H1 (cell line): ENCODE results near the gene TUBB1. TPM values are rescaled to one million over a fixed set of nuclear protein-coding genes. Genes with fewer than 3 reads are reported as not detected.

Source experiments
- CTCF ChIA-PET: fragments of 300-600 bp; sonication (Branson Sonifier 250); formaldehyde crosslinking; loops from one replicate; lab custom pipeline; 2021; ENCODE audit not compliant: partially characterized antibody; lab: Charles Lee
- POLR2A ChIA-PET: fragments of 300-600 bp; sonication (Branson Sonifier 250); formaldehyde crosslinking; loops from one replicate; lab custom pipeline; 2021; ENCODE audit warnings: inconsistent platforms; ENCODE audit not compliant: partially characterized antibody; lab: Charles Lee
- DNase-seq, 2 experiments: peaks; one replicate each; pipeline versions ENCODE4 v3.0.0 to v3.0.0-alpha.2; 2010 to 2022; ENCODE audit warnings: low spot score in 2 of 2, low read depth in 1 of 2, mixed read lengths in 1 of 2
- FAIRE-seq: peaks from 2 replicates; lab custom pipeline; 2011; peaks lifted over from hg19 to GRCh38; lab: Jason Lieb, UNC
- H2AFZ ChIP-seq: 2 replicates; pipeline ENCODE4 v1.8.1; 2012; ENCODE audit warnings: low read length, inconsistent platforms
- H2AK5ac ChIP-seq: 2 replicates; pipeline ENCODE4 v1.6.1; 2013; ENCODE audit warnings: low read depth, low read length
- H2BK120ac ChIP-seq: replicated peaks from 2 replicates; pipeline ENCODE3; 2013; ENCODE audit warnings: low read depth, low read length, inconsistent platforms
- H2BK12ac ChIP-seq: 2 replicates; pipeline ENCODE4 v1.6.1; 2013; ENCODE audit warnings: low read depth, low read length
- H2BK15ac ChIP-seq: 2 replicates; pipeline ENCODE4 v1.6.1; 2013; ENCODE audit warnings: low read length
- H2BK20ac ChIP-seq: 2 replicates; pipeline ENCODE4 v1.6.1; 2013; ENCODE audit warnings: low read length
- H2BK5ac ChIP-seq: 2 replicates; pipeline ENCODE4 v1.6.1; 2013; ENCODE audit warnings: low read depth, low read length
- H3K14ac ChIP-seq: 2 replicates; pipeline ENCODE4 v1.6.1; 2013; ENCODE audit warnings: inconsistent platforms; ENCODE audit not compliant: insufficient read length
- H3K18ac ChIP-seq: 2 replicates; pipeline ENCODE4 v1.6.1; 2013; ENCODE audit warnings: low read length; ENCODE audit errors: extremely low read depth
- H3K23ac ChIP-seq: 2 replicates; pipeline ENCODE4 v1.6.1; 2013; ENCODE audit warnings: inconsistent platforms; ENCODE audit not compliant: insufficient read length
- H3K23me2 ChIP-seq: 2 replicates; pipeline ENCODE4 v1.6.1; 2013; ENCODE audit warnings: low read depth, low read length
- H3K27ac ChIP-seq: 2 replicates; pipeline ENCODE4 v1.6.1; 2011; ENCODE audit warnings: low read depth, low read length, inconsistent platforms
- H3K27me3 ChIP-seq, 4 experiments: replicated peaks in 1 of 4; 1 replicate in 1 of 4; 2 replicates in 3 of 4; pipeline versions ENCODE4 v1.6.1 to v1.8.1; 2011 to 2013; ENCODE audit warnings: low read length in 3 of 4, mild to moderate bottlenecking in 3 of 4, inconsistent platforms in 2 of 4, mixed read lengths in 2 of 4, moderate library complexity in 1 of 4; ENCODE audit not compliant: control insufficient read depth in 3 of 4, insufficient read depth in 3 of 4; ENCODE audit errors: extremely low read depth in 1 of 4
- H3K36me3 ChIP-seq, 4 experiments: 2 replicates each; pipeline versions ENCODE4 v1.6.1 to v1.8.1; 2011 to 2013; ENCODE audit warnings: mild to moderate bottlenecking in 4 of 4, low read length in 3 of 4, moderate library complexity in 2 of 4, control low read depth in 1 of 4, inconsistent platforms in 1 of 4; ENCODE audit not compliant: insufficient read depth in 4 of 4, control insufficient read depth in 2 of 4
- H3K4ac ChIP-seq: replicated peaks from 2 replicates; pipeline ENCODE3; 2013; ENCODE audit warnings: low read length, low read depth, mixed read lengths, inconsistent platforms; ENCODE audit not compliant: insufficient read length
- H3K4me1 ChIP-seq, 4 experiments: replicated peaks in 1 of 4; 1 replicate in 1 of 4; 2 replicates in 3 of 4; pipeline versions ENCODE4 v1.6.1 to v1.8.1; 2011 to 2013; ENCODE audit warnings: low read length in 3 of 4, inconsistent platforms in 2 of 4, mixed read lengths in 1 of 4; ENCODE audit not compliant: insufficient read depth in 4 of 4, control insufficient read depth in 3 of 4
- H3K4me2 ChIP-seq, 2 experiments: 2 replicates each; pipeline versions ENCODE4 v1.6.1 to v1.8.1; 2011 to 2013; ENCODE audit warnings: low read depth in 2 of 2, low read length in 2 of 2, control low read depth in 1 of 2, inconsistent platforms in 1 of 2, mild to moderate bottlenecking in 1 of 2; ENCODE audit not compliant: insufficient read depth in 1 of 2
- H3K4me3 ChIP-seq, 4 experiments: fragments of 200-600, 300-600 bp in 1 of 4; sonication (generic), shearing (Covaris generic), sonication (Bioruptor Twin) in 1 of 4; 2 replicates each; pipeline versions ENCODE4 v1.5.1 to v1.8.1; 2011 to 2016; ENCODE audit warnings: low read length in 4 of 4, low read depth in 3 of 4, control low read depth in 2 of 4, inconsistent platforms in 2 of 4, mild to moderate bottlenecking in 2 of 4, mixed read lengths in 1 of 4, moderate library complexity in 1 of 4; ENCODE audit not compliant: insufficient read depth in 2 of 4; ENCODE audit errors: extremely low read depth in 1 of 4
- H3K56ac ChIP-seq: replicated peaks from 2 replicates; pipeline ENCODE3; 2013; ENCODE audit warnings: low read depth, mild to moderate bottlenecking, mixed read lengths, low read length, inconsistent platforms; ENCODE audit not compliant: insufficient read length
- H3K79me1 ChIP-seq: 2 replicates; pipeline ENCODE4 v1.6.1; 2013; ENCODE audit warnings: low read depth, low read length, control low read depth
- H3K79me2 ChIP-seq, 2 experiments: 2 replicates each; pipeline versions ENCODE4 v1.6.1 to v1.8.1; 2012 to 2013; ENCODE audit warnings: low read length in 2 of 2, mild to moderate bottlenecking in 2 of 2, inconsistent platforms in 1 of 2; ENCODE audit not compliant: insufficient read depth in 2 of 2, control insufficient read depth in 1 of 2
- H3K9ac ChIP-seq, 4 experiments: replicated peaks in 1 of 4; 1 replicate in 1 of 4; 2 replicates in 3 of 4; pipeline versions ENCODE4 v1.6.1 to v1.8.1; 2011 to 2013; ENCODE audit warnings: low read depth in 3 of 4, low read length in 3 of 4, control low read depth in 2 of 4, mild to moderate bottlenecking in 2 of 4, moderate library complexity in 2 of 4, inconsistent platforms in 1 of 4; ENCODE audit errors: extremely low read depth in 1 of 4
- H3K9me3 ChIP-seq, 2 experiments: 2 replicates each; pipeline versions ENCODE4 v1.6.1 to v1.8.1; 2012 to 2013; ENCODE audit warnings: mild to moderate bottlenecking in 2 of 2, moderate library complexity in 2 of 2, control low read depth in 1 of 2, inconsistent platforms in 1 of 2, low read depth in 1 of 2, low read length in 1 of 2, mixed read lengths in 1 of 2; ENCODE audit not compliant: insufficient read depth in 2 of 2
- H4K20me1 ChIP-seq, 2 experiments: replicated peaks in 1 of 2; 2 replicates each; pipeline versions ENCODE3 to v1.8.1; 2011 to 2013; ENCODE audit warnings: inconsistent platforms in 2 of 2, low read length in 2 of 2, mild to moderate bottlenecking in 1 of 2; ENCODE audit not compliant: insufficient read depth in 2 of 2, control insufficient read depth in 1 of 2
- H4K5ac ChIP-seq: 2 replicates; pipeline ENCODE4 v1.6.1; 2013; ENCODE audit warnings: low read length, low read depth, mixed read lengths, inconsistent platforms; ENCODE audit not compliant: insufficient read length
- H4K8ac ChIP-seq: 2 replicates; pipeline ENCODE4 v1.8.0; 2013; ENCODE audit warnings: mild to moderate bottlenecking, moderate library complexity, low read length, inconsistent platforms; ENCODE audit not compliant: insufficient read depth; ENCODE audit errors: extremely low read depth
- H4K91ac ChIP-seq: replicated peaks from 2 replicates; pipeline ENCODE3; 2013; ENCODE audit warnings: low read length, mixed read lengths, inconsistent platforms; ENCODE audit not compliant: insufficient read length
- ATF2 ChIP-seq: IDR thresholded peaks from 2 replicates; pipeline ENCODE4 v1.6.1; 2012; ENCODE audit warnings: low read length, inconsistent platforms
- ATF3 ChIP-seq: IDR thresholded peaks from 2 replicates; pipeline ENCODE4 v1.6.1; 2011; ENCODE audit warnings: low read depth, mild to moderate bottlenecking, low read length; ENCODE audit not compliant: insufficient read depth
- GTF2F1 ChIP-seq: IDR thresholded peaks from 2 replicates; pipeline ENCODE4 v1.6.1; 2012; ENCODE audit warnings: low read depth, low read length, improper control_type of control experiment, borderline replicate concordance
- KDM1A ChIP-seq: fragments of 200-600, 300-600 bp; sonication (generic); IDR thresholded peaks from 2 replicates; pipeline ENCODE4 v1.7.1; 2016; ENCODE audit warnings: mild to moderate bottlenecking, low read length, borderline replicate concordance
- MAFK ChIP-seq: IDR thresholded peaks from 2 replicates; pipeline ENCODE4 v1.6.1; 2012; ENCODE audit warnings: low read depth, mild to moderate bottlenecking, improper control_type of control experiment, low read length
- NRF1 ChIP-seq: IDR thresholded peaks from 2 replicates; pipeline ENCODE4 v1.6.1; 2011; ENCODE audit warnings: mild to moderate bottlenecking, low read depth, low read length, improper control_type of control experiment
- POLR2AphosphoS5 ChIP-seq: IDR thresholded peaks from 2 replicates; pipeline ENCODE4 v1.6.1; 2011; ENCODE audit warnings: low read depth, low read length
- RNF2 ChIP-seq: fragments of 200-900, 300-1000 bp; sonication (generic); IDR thresholded peaks from 2 replicates; pipeline ENCODE4 v1.7.1; 2016; ENCODE audit warnings: borderline replicate concordance, low read depth, mild to moderate bottlenecking, antibody characterized with exemption, low read length; ENCODE audit not compliant: poor library complexity, severe bottlenecking; ENCODE audit errors: missing control alignments
- RXRA ChIP-seq: IDR thresholded peaks from 2 replicates; pipeline ENCODE4 v1.6.1; 2011; ENCODE audit warnings: low read depth, mild to moderate bottlenecking, low read length, moderate library complexity; ENCODE audit not compliant: insufficient read depth
- SP2 ChIP-seq: IDR thresholded peaks from 2 replicates; pipeline ENCODE4 v1.6.1; 2012; ENCODE audit warnings: mild to moderate bottlenecking, low read length, inconsistent platforms
- SP4 ChIP-seq: IDR thresholded peaks from 2 replicates; pipeline ENCODE4 v1.6.1; 2012; ENCODE audit warnings: low read length, inconsistent platforms
- TBP ChIP-seq: IDR thresholded peaks from 2 replicates; pipeline ENCODE4 v1.6.1; 2011; ENCODE audit warnings: low read depth, low read length, improper control_type of control experiment
- WGBS, 2 experiments: shearing (Covaris generic) in 1 of 2; methylation state at CpG; one replicate each; pipeline versions ENCODE4 v1.1.6 to v1.1.7; 2013 to 2015; ENCODE audit warnings: low lambda C conversion rate in 2 of 2, mixed read lengths in 2 of 2, inconsistent platforms in 1 of 2, low coverage in 1 of 2, missing lambda C conversion rate in 1 of 2; ENCODE audit not compliant: insufficient replicate concordance in 2 of 2, insufficient coverage in 1 of 2, insufficient read length in 1 of 2; ENCODE audit errors: extremely low coverage in 1 of 2, missing lambda C conversion rate in 1 of 2; 5-methylcytosine and 5-hydroxymethylcytosine counted together
- polyA plus RNA-seq, 7 experiments: library from polyadenylated mRNA; depleted of rRNA in 3 of 7; stranded (reverse) in 5 of 7; unstranded in 2 of 7; fragments of >200 nt in 5 of 7; fragments of 200-250 nt in 2 of 7; gene quantifications; 1 replicate in 5 of 7; 2 replicates in 1 of 7; 4 replicates in 1 of 7; pipeline versions ENCODE4 v1.2.1 to v1.2.3, GENCODE V29; 2011 to 2013; ENCODE audit warnings: missing spikeins in 2 of 7, mixed read lengths in 2 of 7
- total RNA-seq: library from RNA; stranded (reverse); fragmentation: NEBNext Ultra II Directional; extraction: Animal tissue kit (Norgen Biotek cat#: 25700); gene quantifications from 2 replicates; pipeline ENCODE4 v1.2.1, GENCODE V29; 2021

The TUBB1 gene
- total and polyA plus RNA-seq, 2 of the 8 experiments (the other 6 are each of a cell fraction or from before 2014, with no cell fraction given) = not detected

GRCh38 chr20:59002388-59002787, 16.8 kb upstream of the TUBB1 start:
- CTCF ChIA-PET = interaction anchor here (0.6 to 0.8 kb wide), 2 partner anchors 8 to 219 kb away, joined by 4 to 5 read pairs; no protein-coding TSS in a partner anchor
- no peak for FAIRE-seq
- no peak overlapping the region for H3K9ac ChIP-seq
- no peaks in the 10 kb centered on the region for H3K9me3 ChIP-seq
- H3K56ac ChIP-seq = no peak overlapping the region
- no peak overlapping the region for H2AFZ ChIP-seq
- H3K4me2 ChIP-seq = no peak overlapping the region
- H4K20me1 ChIP-seq = peaks cover 0 to 6% of the 10 kb centered on the region in 2 experiments
- H3K4me1 ChIP-seq = peaks cover 0 to 4% (median 3%) of the 10 kb centered on the region in 4 experiments; a peak in 2 of 7 replicates
- no peak overlapping the region for H4K91ac ChIP-seq
- no peak overlapping the region for H4K8ac ChIP-seq
- no peak overlapping the region for H3K4me3 ChIP-seq
- H4K5ac ChIP-seq = no peak overlapping the region
- H3K36me3 ChIP-seq = no peaks in the 10 kb centered on the region; a peak in 1 of 8 replicates
- H2BK12ac ChIP-seq = no peak overlapping the region
- H3K23me2 ChIP-seq = peaks cover 1% of the 10 kb centered on the region; the same call in 1 of the 2 replicates
- H3K23ac ChIP-seq = no peak overlapping the region
- no peak overlapping the region for H3K27ac ChIP-seq
- no peak overlapping the region for H2BK15ac ChIP-seq
- H2BK5ac ChIP-seq = no peak overlapping the region
- no peak overlapping the region for H3K4ac ChIP-seq
- H2BK20ac ChIP-seq = no peak overlapping the region
- H2BK120ac ChIP-seq = no peak overlapping the region
- H2AK5ac ChIP-seq = no peak overlapping the region
- no peaks in the 10 kb centered on the region for H3K79me2 ChIP-seq
- no peaks in the 10 kb centered on the region for H3K79me1 ChIP-seq
- peaks cover 0 to 2% (median under 1%) of the 10 kb centered on the region in 4 experiments; a peak in 1 of 7 replicates for H3K27me3 ChIP-seq
- H3K18ac ChIP-seq = no peak overlapping the region
- no peak overlapping the region for H3K14ac ChIP-seq
- WGBS, 2 experiments = 85% methylated on average over 5 of the region's 8 CpGs; no CpG with 5 or more reads in 1 of the 2 experiments
- no peak for DNase-seq
- POLR2A ChIA-PET = interaction anchor here (2.0 kb wide), 1 partner anchor 9 kb away, joined by 6 read pairs; no protein-coding TSS in a partner anchor
- TF ChIP-seq SP4 (no peak), SP2 (no peak), ATF2 (no peak), NRF1 (no peak), KDM1A (no peak), TBP (no peak), MAFK (no peak), POLR2AphosphoS5 (no peak), RXRA (no peak), ATF3 (no peak), GTF2F1 (no peak), RNF2 (no peak)
